Body of pancreas (tissue), 4 donors: ENCODE results near the gene ANAPC1. TPM values are rescaled to one million over a fixed set of nuclear protein-coding genes. Genes with fewer than 3 reads are reported as not detected.

Source experiments
- ATAC-seq: fragments of 150-250 bp; one replicate; pipeline ENCODE4 v1.9.1; 2016
- DNase-seq, 4 donors: peaks; one replicate each; pipeline ENCODE4 v3.0.0-alpha.2; 2019
- H3K27ac ChIP-seq, 4 donors: fragments of 200-600 bp; sonication (generic); 1 replicate in 3 of 4; 2 replicates in 1 of 4; pipeline versions ENCODE4 v1.5.1 to v1.6.1; 2016 to 2019; ENCODE audit warnings: mild to moderate bottlenecking in 1 of 4, mixed read lengths in 1 of 4, moderate library complexity in 1 of 4
- H3K27me3 ChIP-seq, 2 donors: fragments of 200-600 bp; sonication (generic); one replicate each; pipeline ENCODE4 v1.6.0; 2016; ENCODE audit warnings: mild to moderate bottlenecking in 1 of 2
- H3K36me3 ChIP-seq, 2 donors: fragments of 200-600 bp; sonication (generic); replicated peaks in 1 of 2; 2 replicates each; pipeline ENCODE4 v1.5.1; 2016; ENCODE audit warnings: low read depth in 2 of 2; ENCODE audit not compliant: insufficient read depth in 1 of 2
- H3K4me1 ChIP-seq: fragments of 200-600 bp; sonication (generic); one replicate; pipeline ENCODE4 v1.6.0; 2016
- H3K4me3 ChIP-seq, 2 donors: fragments of 200-600 bp; sonication (generic); 1 replicate in 1 of 2; 2 replicates in 1 of 2; pipeline ENCODE4 v1.5.1; 2016 to 2019
- H3K9me3 ChIP-seq, 3 donors: fragments of 200-600 bp; sonication (generic); 1 replicate in 2 of 3; 2 replicates in 1 of 3; pipeline ENCODE4 v1.5.1; 2016
- POLR2A ChIP-seq, 3 donors: fragments of 450-650 bp; IDR thresholded peaks; one replicate each; pipeline ENCODE4 v1.6.1; 2016; ENCODE audit warnings: antibody characterized with exemption in 3 of 3, mild to moderate bottlenecking in 2 of 3
- WGBS, 2 donors: methylation state at CpG; one replicate each; pipeline ENCODE4 v1.1.5; 2017; 5-methylcytosine and 5-hydroxymethylcytosine counted together
- intact Hi-C: fragments of 100-400 bp; cut with DNase I; formaldehyde crosslinking; loops from one replicate; pipeline ENCODE4 v1.15.1; 2023
- total RNA-seq, 2 donors: library from RNA; depleted of rRNA; stranded (reverse); fragments of >200 nt; gene quantifications; one replicate each; pipeline ENCODE4 v1.1.0, GENCODE V29; 2016
- TF ChIP-seq, protein P1 (sequence below), 7 experiments: fragments of 450-650 bp in 4 of 7; fragments of 200-600 bp in 3 of 7; sonication (generic) in 3 of 7; IDR thresholded peaks; one replicate each; pipeline ENCODE4 v1.5.1; 2016 to 2019; ENCODE audit warnings: antibody characterized with exemption in 7 of 7

The ANAPC1 gene
- total RNA-seq, 2 donors from 2014 or later = 40.2 to 67.2 TPM

DNA sequence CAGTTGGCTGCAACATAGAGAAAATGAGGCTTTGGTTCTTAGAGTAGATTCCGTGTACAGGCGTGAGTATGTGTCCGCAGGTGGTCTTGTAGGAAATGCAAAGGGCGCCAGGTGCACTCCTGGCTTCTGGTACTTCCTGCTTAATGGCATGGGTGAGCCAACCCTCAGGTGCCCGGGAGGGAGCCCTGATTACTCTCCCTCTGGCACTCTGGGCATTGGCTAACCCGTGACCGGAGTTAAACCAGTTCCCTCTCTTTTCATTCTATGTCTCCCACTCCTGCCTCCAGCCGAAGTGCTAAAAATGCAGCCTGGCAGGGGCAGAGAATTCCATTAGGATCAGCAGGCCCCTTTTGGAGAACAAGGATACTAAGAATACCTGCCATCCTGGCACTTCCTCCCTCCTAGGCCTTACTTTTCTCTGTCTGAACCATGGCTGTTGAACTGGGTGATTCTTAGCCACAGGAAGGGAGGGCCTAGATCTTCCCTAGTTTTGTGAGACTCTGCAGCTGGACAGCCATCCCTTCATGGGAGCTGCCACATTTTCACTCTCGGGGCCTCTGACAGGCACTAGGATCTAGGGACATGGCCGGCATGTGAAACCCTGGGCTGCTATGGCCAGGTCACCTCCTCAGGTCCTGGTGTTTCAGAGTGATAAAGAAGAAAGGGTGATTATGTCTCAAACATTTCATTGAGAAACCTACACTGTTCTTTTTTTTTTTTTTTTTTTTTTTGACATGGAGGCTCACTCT is 20.9 kb upstream of the ANAPC1 start:
- ATAC-seq = no peak
- Histone ChIP-seq H3K27me3 (no peaks in the 10 kb centered on the region), H3K9me3 (no peaks in the 10 kb centered on the region), H3K4me3 (no peak overlapping the region), H3K36me3 (no peaks in the 10 kb centered on the region), H3K4me1 (peaks cover 58% of the 10 kb centered on the region), H3K27ac (no peak overlapping the region)
- DNase-seq = peak in 2 of 4 donors; percentile 13 to 65
- WGBS, 2 donors = 86 to 89% methylated on average over 10 of the region's 10 CpGs
- intact Hi-C loops = no loop called here
- TF ChIP-seq POLR2A (IDR thresholded peaks at IDR 0.05) = no peak
- TF ChIP-seq, protein P1, sequence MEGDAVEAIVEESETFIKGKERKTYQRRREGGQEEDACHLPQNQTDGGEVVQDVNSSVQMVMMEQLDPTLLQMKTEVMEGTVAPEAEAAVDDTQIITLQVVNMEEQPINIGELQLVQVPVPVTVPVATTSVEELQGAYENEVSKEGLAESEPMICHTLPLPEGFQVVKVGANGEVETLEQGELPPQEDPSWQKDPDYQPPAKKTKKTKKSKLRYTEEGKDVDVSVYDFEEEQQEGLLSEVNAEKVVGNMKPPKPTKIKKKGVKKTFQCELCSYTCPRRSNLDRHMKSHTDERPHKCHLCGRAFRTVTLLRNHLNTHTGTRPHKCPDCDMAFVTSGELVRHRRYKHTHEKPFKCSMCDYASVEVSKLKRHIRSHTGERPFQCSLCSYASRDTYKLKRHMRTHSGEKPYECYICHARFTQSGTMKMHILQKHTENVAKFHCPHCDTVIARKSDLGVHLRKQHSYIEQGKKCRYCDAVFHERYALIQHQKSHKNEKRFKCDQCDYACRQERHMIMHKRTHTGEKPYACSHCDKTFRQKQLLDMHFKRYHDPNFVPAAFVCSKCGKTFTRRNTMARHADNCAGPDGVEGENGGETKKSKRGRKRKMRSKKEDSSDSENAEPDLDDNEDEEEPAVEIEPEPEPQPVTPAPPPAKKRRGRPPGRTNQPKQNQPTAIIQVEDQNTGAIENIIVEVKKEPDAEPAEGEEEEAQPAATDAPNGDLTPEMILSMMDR (IDR thresholded peaks at IDR 0.05) = no peak

DNA sequence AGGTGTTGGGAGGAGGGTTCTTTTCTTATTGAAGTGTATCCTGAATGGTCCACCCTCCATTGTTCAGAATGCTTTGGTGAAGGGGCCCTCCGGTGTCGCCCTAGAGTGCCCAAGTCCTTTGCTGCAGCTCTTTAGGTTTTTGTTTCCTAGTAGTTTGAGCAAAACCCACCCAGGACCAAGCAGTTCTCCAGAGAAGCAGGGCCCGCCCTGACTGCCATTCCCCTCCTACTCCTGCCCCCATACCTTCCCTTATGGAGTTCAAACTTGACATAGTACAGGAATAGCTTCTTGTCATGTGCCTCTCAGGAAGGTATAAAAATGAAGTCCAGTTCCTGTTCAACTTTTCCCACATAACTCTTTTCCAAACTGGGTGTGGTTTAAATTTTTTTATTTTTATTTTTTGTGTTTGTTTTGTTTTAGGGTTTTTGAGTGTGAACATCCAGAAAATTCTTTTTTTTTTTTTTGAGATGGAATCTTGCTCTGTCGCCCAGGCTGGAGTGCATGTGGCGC is 20.0 kb upstream of the ANAPC1 start:
- TF ChIP-seq, protein P1 (IDR thresholded peaks at IDR 0.05) = no peak
- TF ChIP-seq POLR2A (IDR thresholded peaks at IDR 0.05) = no peak
- H3K4me1 ChIP-seq = peaks cover 54% of the 10 kb centered on the region
- ATAC-seq = no peak

DNA sequence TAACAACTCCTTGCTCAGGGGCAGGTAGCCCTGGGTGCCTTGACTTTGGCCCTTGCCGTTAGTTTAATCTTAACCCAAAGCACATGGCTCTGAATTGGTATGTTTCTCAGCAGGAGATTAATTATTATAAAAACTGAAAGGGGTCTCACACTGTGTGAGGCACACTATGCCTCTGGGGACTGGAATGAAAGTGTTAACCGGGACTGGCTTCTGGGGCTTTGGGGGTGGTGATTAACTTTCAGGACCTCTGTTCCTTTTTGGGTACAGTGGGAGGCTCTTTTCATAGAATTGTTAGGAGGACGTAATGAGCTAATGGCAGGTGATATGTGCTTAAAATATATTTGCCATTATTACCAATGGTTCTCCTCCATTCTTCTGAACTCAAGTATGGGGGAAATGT is 19.5 kb upstream of the ANAPC1 start:
- peaks cover 50% of the 10 kb centered on the region for H3K4me1 ChIP-seq
- intact Hi-C loops = no loop called here
- H3K9me3 ChIP-seq = no peaks in the 10 kb centered on the region
- H3K36me3 ChIP-seq = no peaks in the 10 kb centered on the region
- DNase-seq (no peak), ATAC-seq (no peak)
- no peak overlapping the region for H3K4me3 ChIP-seq
- no peak overlapping the region for H3K27ac ChIP-seq
- WGBS, 2 donors = 67 to 69% methylated on average over 3 of the region's 3 CpGs
- TF ChIP-seq, protein P1 (IDR thresholded peaks at IDR 0.05) = no peak
- no peak for TF ChIP-seq POLR2A (IDR thresholded peaks at IDR 0.05)
- H3K27me3 ChIP-seq = no peaks in the 10 kb centered on the region

More for the DNA sequence above, 20.0 kb upstream of the ANAPC1 start:
- Histone ChIP-seq H3K9me3 (no peaks in the 10 kb centered on the region), H3K4me3 (no peak overlapping the region), H3K27me3 (no peaks in the 10 kb centered on the region), H3K36me3 (no peaks in the 10 kb centered on the region), H3K27ac (no peak overlapping the region)
- DNase-seq = no peak
- WGBS, 2 donors = 88 to 93% methylated on average over 5 of the region's 5 CpGs
- intact Hi-C loops = no loop called here

DNA sequence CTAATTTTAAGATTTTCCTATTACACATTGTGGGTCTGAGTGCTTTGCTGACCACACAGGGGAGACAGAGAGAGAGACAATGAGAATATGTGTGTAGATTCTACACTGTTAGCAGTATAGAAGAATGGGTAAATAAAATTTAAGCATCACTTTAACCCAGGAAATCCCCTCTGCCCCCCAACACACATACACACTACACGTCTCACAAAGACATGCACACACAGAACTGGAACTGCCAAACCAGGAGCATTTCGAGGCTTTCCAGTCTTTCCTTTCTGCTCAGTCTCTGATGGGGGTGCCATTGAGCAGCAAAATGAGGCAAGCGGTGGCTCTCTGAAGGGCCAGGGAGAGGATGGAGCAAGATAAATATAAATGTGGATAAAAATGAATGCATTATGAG is 16.9 kb upstream of the ANAPC1 start:
- ATAC-seq (no peak), DNase-seq (peak; percentile 31 to 53 (median 42))
- no peaks in the 10 kb centered on the region for H3K9me3 ChIP-seq
- no peak overlapping the region for H3K4me3 ChIP-seq
- H3K36me3 ChIP-seq = no peaks in the 10 kb centered on the region
- TF ChIP-seq, protein P1 (IDR thresholded peaks at IDR 0.05) = peak in 6 of 7 experiments; percentile 12 to 46 (median 27)
- TF ChIP-seq POLR2A (IDR thresholded peaks at IDR 0.05) = no peak
- peaks cover 48% of the 10 kb centered on the region for H3K4me1 ChIP-seq
- H3K27me3 ChIP-seq = no peaks in the 10 kb centered on the region
- intact Hi-C loops = no loop called here
- WGBS, 2 donors = 12 to 31% methylated on average over 3 of the region's 3 CpGs
- no peak overlapping the region for H3K27ac ChIP-seq
